ENCODE data around the gene MTR.

GRCh38 chr1:236887081-236887480, 92.0 kb downstream of the MTR start:
- TF ChIP-seq ZNF274 (IDR thresholded peaks at IDR 0.05; ENCODE audit: low read depth, low read length): no peak
- no peak for TF ChIP-seq YY1 (IDR thresholded peaks at IDR 0.05; ENCODE audit: insufficient read depth, insufficient read length)
